A549 (cell line): Measurements from ENCODE around the gene MAEL. TPM values are rescaled to one million over a fixed set of nuclear protein-coding genes. Genes with fewer than 3 reads are reported as not detected.

Experiments
- ATAC-seq, 2 experiments: fragments of 200-7000 bp in 1 of 2; fragments of >200 bp in 1 of 2; cut with Nextera tagmentation in 1 of 2; cut with Tn5 transposase in 1 of 2; 3 replicates each; pipeline versions ENCODE4 v1.8.0 to v1.9.1; 2018 to 2020; ENCODE audit warnings: mild to moderate bottlenecking in 1 of 2, moderate library complexity in 1 of 2
- CTCF ChIA-PET: fragments of 300-600 bp; sonication (Branson Sonifier 250); formaldehyde crosslinking; extraction: SDS; loops from one replicate; lab custom pipeline; 2021; ENCODE audit warnings: antibody characterized with exemption, inconsistent platforms; lab: Yijun Ruan, JAX
- POLR2A ChIA-PET: fragments of 350-600 bp; formaldehyde crosslinking; extraction: SDS; loops from one replicate; lab custom pipeline; 2021; ENCODE audit warnings: antibody characterized with exemption, inconsistent platforms; lab: Yijun Ruan, JAX
- DNase-seq, 2 experiments: peaks; one replicate each; pipeline versions ENCODE4 v3.0.0 to v3.0.0-alpha.2; 2011 to 2016; ENCODE audit warnings: low read depth in 1 of 2, low spot score in 1 of 2
- FAIRE-seq: peaks from 2 replicates; lab custom pipeline; 2011; peaks lifted over from hg19 to GRCh38; lab: Jason Lieb, UNC
- H3K27ac ChIP-seq, 2 experiments: fragments of >200 bp; sonication (Bioruptor Twin); formaldehyde crosslinking; 3 replicates each; pipeline ENCODE4 v1.5.1; 2016 to 2017
- H3K4me1 ChIP-seq: fragments of >200 bp; sonication (Bioruptor Twin); formaldehyde crosslinking; 3 replicates; pipeline ENCODE4 v1.6.1; 2016
- H3K4me2 ChIP-seq: fragments of >200 bp; sonication (Bioruptor Twin); formaldehyde crosslinking; 3 replicates; pipeline ENCODE4 v1.6.1; 2016
- H3K4me3 ChIP-seq: fragments of >200 bp; sonication (Bioruptor Twin); formaldehyde crosslinking; 3 replicates; pipeline ENCODE4 v1.5.1; 2016
- H3K9me3 ChIP-seq: fragments of >200 bp; sonication (Bioruptor Twin); formaldehyde crosslinking; 3 replicates; pipeline ENCODE4 v1.6.1; 2016
- BHLHE40 ChIP-seq: IDR thresholded peaks from 2 replicates; pipeline ENCODE4 v1.6.1; 2012; ENCODE audit warnings: low read depth, low read length, inconsistent platforms
- ESRRA ChIP-seq: fragments of 150-350 bp; IDR thresholded peaks from 2 replicates; pipeline ENCODE4 v1.6.1; 2014; ENCODE audit warnings: mild to moderate bottlenecking, low read length, borderline replicate concordance
- GATA3 ChIP-seq: IDR thresholded peaks from 2 replicates; pipeline ENCODE4 v1.6.1; 2012; ENCODE audit warnings: borderline replicate concordance
- JUN ChIP-seq, 2 experiments: fragments of >200 bp; sonication (Bioruptor Twin); formaldehyde crosslinking; IDR thresholded peaks; 2 replicates in 1 of 2; 3 replicates in 1 of 2; pipeline ENCODE4 v1.6.1; 2016 to 2017
- MAFK ChIP-seq: fragments of 450-650 bp; IDR thresholded peaks from 2 replicates; pipeline ENCODE4 v1.6.1; 2014; ENCODE audit not compliant: partially characterized antibody
- MAZ ChIP-seq: fragments of 150-350 bp; IDR thresholded peaks from 2 replicates; pipeline ENCODE4 v1.6.1; 2014; ENCODE audit warnings: antibody characterized with exemption, low read depth, low read length, borderline replicate concordance
- MYC ChIP-seq: IDR thresholded peaks from 2 replicates; pipeline ENCODE4 v1.6.1; 2012; ENCODE audit warnings: mild to moderate bottlenecking, inconsistent platforms, low read length, improper control_type of control experiment, borderline replicate concordance
- NFE2L2 ChIP-seq: fragments of 150-350 bp; conservative IDR thresholded peaks from 2 replicates; pipeline ENCODE4 v1.6.1; 2014; ENCODE audit warnings: low read length
- POLR2A ChIP-seq: IDR thresholded peaks from 2 replicates; pipeline ENCODE4 v1.6.1; 2012; ENCODE audit warnings: mild to moderate bottlenecking, low read length
- RAD21 ChIP-seq, 2 experiments: fragments of >200 bp in 1 of 2; sonication (Bioruptor Twin) in 1 of 2; formaldehyde crosslinking in 1 of 2; IDR thresholded peaks in 1 of 2; conservative IDR thresholded peaks in 1 of 2; 2 replicates in 1 of 2; 3 replicates in 1 of 2; pipeline ENCODE4 v1.6.1; 2012 to 2018; ENCODE audit warnings: inconsistent platforms in 1 of 2
- RARB ChIP-seq: fragments of 250-450 bp; sonication (Bioruptor Pico); IDR thresholded peaks from 2 replicates; pipeline ENCODE4 v1.8.0; 2021; ENCODE audit warnings: mild to moderate bottlenecking, moderate library complexity
- ZC3H11A ChIP-seq: fragments of 450-650 bp; IDR thresholded peaks from 2 replicates; pipeline ENCODE4 v1.6.1; 2014; ENCODE audit warnings: antibody characterized with exemption, mild to moderate bottlenecking
- ZNF302 ChIP-seq: fragments of 250-450 bp; sonication (Bioruptor Pico); IDR thresholded peaks from 2 replicates; pipeline ENCODE4 v1.9.0; 2021; ENCODE audit warnings: inconsistent platforms, mild to moderate bottlenecking, moderate library complexity
- WGBS: methylation state at CpG from one replicate; pipeline ENCODE4 v1.1.6; 2017; ENCODE audit errors: missing lambda C conversion rate; 5-methylcytosine and 5-hydroxymethylcytosine counted together
- polyA plus RNA-seq, 4 experiments: library from polyadenylated mRNA; depleted of rRNA in 3 of 4; stranded (reverse); fragments of >200 nt; fragmentation: RNase III in 1 of 4; extraction: RNeasy Plus Mini Kit Qiagen cat#74134 plus additional on column Dnase treatment in 1 of 4; gene quantifications; 2 replicates in 3 of 4; 3 replicates in 1 of 4; pipeline ENCODE4 v1.2.3, GENCODE V29; 2011 to 2017
- TF ChIP-seq, protein P1 (sequence below): fragments of 200-600 bp; sonication (generic); IDR thresholded peaks from 2 replicates; pipeline ENCODE4 v1.6.1; 2016; ENCODE audit warnings: antibody characterized with exemption, mild to moderate bottlenecking, moderate library complexity
- TF ChIP-seq, protein P2 (sequence below): fragments of 250-450 bp; sonication (Bioruptor Pico); IDR thresholded peaks from 2 replicates; pipeline ENCODE4 v1.5.0; 2021; ENCODE audit warnings: mild to moderate bottlenecking, moderate library complexity, borderline replicate concordance

The MAEL gene
- polyA plus RNA-seq, 2 of the 4 experiments (the other 2 are of a cell fraction), result not detected

DNA sequence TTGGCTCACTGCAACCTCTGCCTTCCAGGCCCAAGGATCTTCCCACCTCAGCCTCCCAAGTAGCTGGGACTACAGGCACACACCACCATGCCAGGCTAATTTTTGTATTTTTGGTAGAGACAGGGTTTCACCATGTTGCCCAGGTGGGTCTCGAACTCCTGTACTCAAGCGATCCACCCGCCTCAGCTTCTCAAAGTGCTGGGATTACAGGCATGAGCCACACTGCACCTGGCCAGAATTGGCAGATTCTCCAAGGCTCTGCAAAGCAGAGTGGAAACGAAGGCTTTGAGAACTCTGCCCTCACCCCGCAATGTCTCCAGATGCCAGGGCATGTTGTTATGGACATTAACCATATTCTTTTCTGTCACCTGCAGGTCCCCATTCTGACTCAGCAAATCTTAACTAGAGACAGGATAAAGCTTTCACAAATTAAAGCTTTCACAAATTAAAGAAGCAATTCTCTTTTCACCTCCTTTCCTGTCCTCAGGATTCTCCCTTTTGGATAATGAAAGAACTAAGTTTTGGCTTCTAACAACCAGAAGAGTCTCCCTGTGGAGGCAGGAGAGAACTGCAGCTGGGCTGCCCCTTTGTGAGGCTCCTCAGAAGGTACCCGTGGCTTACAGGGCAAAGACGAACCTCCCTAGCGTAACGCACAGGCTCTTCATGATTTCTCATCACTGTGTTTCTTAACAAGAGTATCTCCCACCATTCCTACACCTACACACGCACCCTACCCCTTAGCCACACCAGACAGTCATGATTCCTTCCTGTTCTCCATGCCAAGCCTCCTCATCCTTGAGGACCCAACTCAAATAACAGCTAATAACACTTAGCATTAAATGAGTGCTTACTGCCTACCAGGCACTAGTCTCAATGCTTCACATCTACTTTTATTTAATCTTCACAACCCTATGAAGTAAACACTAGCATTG is 71.3 kb downstream of the MAEL start:
- TF ChIP-seq RAD21 (conservative IDR thresholded peaks at IDR 0.05 in 1 of 2, IDR thresholded peaks at IDR 0.05 in 1 of 2) (no peak), MAFK (peak; percentile 33)
- DNase-seq (peak in 1 of 2 experiments; percentile 18), FAIRE-seq (no peak), ATAC-seq (peak; percentile 51 to 68; a peak in 4 of 6 replicates)
- Histone ChIP-seq H3K4me3 (no peak overlapping the region), H3K9me3 (no peaks in the 10 kb centered on the region), H3K4me2 (no peak overlapping the region), H3K27ac (no peak overlapping the region), H3K4me1 (no peaks in the 10 kb centered on the region)
- CTCF ChIA-PET, result interaction anchor here (0.8 to 18.6 kb wide), 31 partner anchors 10 to 1136 kb away, joined by 3 to 534 read pairs (median 5); partner anchors contain the start of gene POU2F1
- POLR2A ChIA-PET, result interaction anchor here (1.6 kb wide), 1 partner anchor 150 kb away, joined by 8 read pairs; no protein-coding TSS in a partner anchor
- 56% methylated on average over 10 of the region's 10 CpGs for WGBS

DNA sequence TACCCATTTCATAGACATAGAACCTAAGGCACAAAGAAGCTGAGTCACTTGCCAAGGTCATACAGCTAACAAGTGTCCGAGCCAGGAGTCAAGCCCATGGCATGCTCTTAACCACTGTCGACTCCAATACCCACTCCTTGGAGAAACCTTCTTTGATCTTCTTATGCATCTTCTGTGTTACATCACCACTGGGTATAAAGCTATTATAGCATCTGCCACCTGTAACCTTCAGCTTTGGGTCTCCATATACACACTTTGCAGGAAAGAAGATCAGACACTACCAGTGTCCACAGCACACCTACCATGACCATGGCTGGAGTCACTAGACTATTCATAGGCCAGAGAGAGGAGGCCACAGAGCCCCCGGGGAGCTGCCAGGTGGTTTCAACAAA is 72.0 kb downstream of the MAEL start:
- FAIRE-seq (no peak), ATAC-seq (no peak), DNase-seq (no peak)
- no peak overlapping the region for H3K4me2 ChIP-seq
- H3K4me3 ChIP-seq, result no peak overlapping the region
- TF ChIP-seq, protein P1, sequence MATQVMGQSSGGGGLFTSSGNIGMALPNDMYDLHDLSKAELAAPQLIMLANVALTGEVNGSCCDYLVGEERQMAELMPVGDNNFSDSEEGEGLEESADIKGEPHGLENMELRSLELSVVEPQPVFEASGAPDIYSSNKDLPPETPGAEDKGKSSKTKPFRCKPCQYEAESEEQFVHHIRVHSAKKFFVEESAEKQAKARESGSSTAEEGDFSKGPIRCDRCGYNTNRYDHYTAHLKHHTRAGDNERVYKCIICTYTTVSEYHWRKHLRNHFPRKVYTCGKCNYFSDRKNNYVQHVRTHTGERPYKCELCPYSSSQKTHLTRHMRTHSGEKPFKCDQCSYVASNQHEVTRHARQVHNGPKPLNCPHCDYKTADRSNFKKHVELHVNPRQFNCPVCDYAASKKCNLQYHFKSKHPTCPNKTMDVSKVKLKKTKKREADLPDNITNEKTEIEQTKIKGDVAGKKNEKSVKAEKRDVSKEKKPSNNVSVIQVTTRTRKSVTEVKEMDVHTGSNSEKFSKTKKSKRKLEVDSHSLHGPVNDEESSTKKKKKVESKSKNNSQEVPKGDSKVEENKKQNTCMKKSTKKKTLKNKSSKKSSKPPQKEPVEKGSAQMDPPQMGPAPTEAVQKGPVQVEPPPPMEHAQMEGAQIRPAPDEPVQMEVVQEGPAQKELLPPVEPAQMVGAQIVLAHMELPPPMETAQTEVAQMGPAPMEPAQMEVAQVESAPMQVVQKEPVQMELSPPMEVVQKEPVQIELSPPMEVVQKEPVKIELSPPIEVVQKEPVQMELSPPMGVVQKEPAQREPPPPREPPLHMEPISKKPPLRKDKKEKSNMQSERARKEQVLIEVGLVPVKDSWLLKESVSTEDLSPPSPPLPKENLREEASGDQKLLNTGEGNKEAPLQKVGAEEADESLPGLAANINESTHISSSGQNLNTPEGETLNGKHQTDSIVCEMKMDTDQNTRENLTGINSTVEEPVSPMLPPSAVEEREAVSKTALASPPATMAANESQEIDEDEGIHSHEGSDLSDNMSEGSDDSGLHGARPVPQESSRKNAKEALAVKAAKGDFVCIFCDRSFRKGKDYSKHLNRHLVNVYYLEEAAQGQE, result no peak
- TF ChIP-seq, protein P2, sequence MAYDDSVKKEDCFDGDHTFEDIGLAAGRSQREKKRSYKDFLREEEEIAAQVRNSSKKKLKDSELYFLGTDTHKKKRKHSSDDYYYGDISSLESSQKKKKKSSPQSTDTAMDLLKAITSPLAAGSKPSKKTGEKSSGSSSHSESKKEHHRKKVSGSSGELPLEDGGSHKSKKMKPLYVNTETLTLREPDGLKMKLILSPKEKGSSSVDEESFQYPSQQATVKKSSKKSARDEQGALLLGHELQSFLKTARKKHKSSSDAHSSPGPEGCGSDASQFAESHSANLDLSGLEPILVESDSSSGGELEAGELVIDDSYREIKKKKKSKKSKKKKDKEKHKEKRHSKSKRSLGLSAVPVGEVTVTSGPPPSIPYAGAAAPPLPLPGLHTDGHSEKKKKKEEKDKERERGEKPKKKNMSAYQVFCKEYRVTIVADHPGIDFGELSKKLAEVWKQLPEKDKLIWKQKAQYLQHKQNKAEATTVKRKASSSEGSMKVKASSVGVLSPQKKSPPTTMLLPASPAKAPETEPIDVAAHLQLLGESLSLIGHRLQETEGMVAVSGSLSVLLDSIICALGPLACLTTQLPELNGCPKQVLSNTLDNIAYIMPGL, result no peak
- TF ChIP-seq MAFK (no peak), RAD21 (conservative IDR thresholded peaks at IDR 0.05 in 1 of 2, IDR thresholded peaks at IDR 0.05 in 1 of 2) (no peak), MYC (no peak), BHLHE40 (no peak), GATA3 (no peak), POLR2A (no peak), ZNF302 (no peak), NFE2L2 (no peak), MAZ (no peak)
- POLR2A ChIA-PET, result no interaction called here
- H3K27ac ChIP-seq, result no peak overlapping the region
- H3K9me3 ChIP-seq, result no peaks in the 10 kb centered on the region
- CTCF ChIA-PET, result interaction anchor here (0.8 to 18.6 kb wide), 15 partner anchors 11 to 1136 kb away, joined by 3 to 534 read pairs (median 9); partner anchors contain the start of genes POU2F1 and STYXL2
- no peaks in the 10 kb centered on the region for H3K4me1 ChIP-seq
- WGBS, result 84% methylated on average over 3 of the region's 3 CpGs

DNA sequence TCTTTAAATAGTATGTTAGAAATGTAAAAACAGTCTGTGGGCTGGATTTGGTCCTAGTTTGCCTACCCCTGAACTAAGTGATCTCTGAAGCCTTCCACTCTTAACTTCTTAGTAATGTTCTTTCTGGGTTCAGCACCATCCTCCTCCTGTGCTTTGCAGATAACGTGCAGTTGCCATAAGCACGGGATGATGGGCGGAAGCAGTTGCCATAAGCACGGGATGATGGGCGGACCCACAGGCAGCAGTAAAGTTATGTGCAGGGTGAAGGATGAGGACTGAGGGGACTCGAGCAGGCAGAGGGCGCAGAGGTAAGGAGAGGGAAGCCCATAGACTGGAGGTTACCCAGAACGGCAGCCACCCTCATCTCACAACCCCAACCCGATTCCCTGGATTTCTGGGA is 75.5 kb downstream of the MAEL start:
- Histone ChIP-seq H3K9me3 (no peaks in the 10 kb centered on the region), H3K4me1 (no peaks in the 10 kb centered on the region), H3K27ac (no peak overlapping the region), H3K4me2 (no peak overlapping the region), H3K4me3 (no peak overlapping the region)
- ATAC-seq, result no peak
- TF ChIP-seq RARB (no peak), JUN (IDR thresholded peaks at IDR 0.05) (no peak), ZC3H11A (no peak), ESRRA (no peak)
- TF ChIP-seq, protein P2, result no peak
- ChIA-PET POLR2A (interaction anchor here (0.5 kb wide), 1 partner anchor 156 kb away, joined by 3 read pairs; the partner anchor contains the start of gene POU2F1), CTCF (interaction anchor here (1.1 to 18.6 kb wide), 12 partner anchors 10 to 489 kb away, joined by 3 to 534 read pairs (median 6); partner anchors contain the start of genes CREG1 and POU2F1)
- no peak for FAIRE-seq
- no peak for DNase-seq
- 54% methylated on average over 9 of the region's 9 CpGs for WGBS
